ENCODE measurements around the gene BPIFB3.

DNA sequence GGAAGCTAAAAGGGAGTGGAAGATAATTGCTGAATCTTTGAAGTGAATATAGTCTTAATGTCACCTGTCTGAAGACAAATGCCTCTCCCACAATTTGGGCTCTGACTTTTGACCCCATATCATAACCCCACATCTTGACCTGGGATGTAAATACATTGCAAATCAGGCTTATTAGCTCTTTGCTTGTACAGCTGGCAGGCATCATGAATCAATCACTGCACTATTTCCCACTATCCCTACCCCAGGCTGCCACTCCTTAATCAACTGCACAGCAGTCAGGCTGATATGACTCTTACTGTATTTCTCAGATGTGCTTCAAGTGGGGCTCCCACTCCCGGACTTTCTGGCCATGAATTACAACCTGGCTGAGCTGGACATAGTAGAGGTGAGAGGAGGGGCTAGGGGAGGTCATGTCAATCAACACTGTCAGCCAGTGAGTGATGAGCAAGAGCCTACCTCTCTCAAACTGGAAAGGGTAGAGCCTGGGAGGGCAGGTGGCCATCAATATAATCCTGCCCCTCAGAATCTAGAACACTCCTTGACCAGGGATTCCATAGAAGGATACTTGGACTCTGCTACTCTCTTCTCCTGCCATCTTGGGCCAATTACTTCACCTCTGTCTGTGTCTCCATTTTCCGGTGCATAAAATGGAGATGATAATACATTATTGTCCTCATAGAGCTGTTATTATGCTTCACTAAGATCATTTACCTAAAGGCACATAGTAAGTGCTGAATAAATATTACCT lies 10.5 kb upstream of the BPIFB3 start:
- TF ChIP-seq CTCF (IDR thresholded peaks at IDR 0.05) (no peak), POLR2A (IDR thresholded peaks at IDR 0.05) (no peak)

Measured in heart left ventricle (tissue), 13 donors.